ENCODE results near the gene ELK4. TPM values are rescaled to one million over a fixed set of nuclear protein-coding genes. Genes with fewer than 3 reads are reported as not detected.

ELK4 gene, protein sequence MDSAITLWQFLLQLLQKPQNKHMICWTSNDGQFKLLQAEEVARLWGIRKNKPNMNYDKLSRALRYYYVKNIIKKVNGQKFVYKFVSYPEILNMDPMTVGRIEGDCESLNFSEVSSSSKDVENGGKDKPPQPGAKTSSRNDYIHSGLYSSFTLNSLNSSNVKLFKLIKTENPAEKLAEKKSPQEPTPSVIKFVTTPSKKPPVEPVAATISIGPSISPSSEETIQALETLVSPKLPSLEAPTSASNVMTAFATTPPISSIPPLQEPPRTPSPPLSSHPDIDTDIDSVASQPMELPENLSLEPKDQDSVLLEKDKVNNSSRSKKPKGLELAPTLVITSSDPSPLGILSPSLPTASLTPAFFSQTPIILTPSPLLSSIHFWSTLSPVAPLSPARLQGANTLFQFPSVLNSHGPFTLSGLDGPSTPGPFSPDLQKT
- 34.4 to 39.0 TPM (median 37.5 TPM) in 3 replicates for total RNA-seq (2021)
- percentile 95 among the genes with signal in this experiment for Bru-seq, nascent RNA
- long read RNA-seq, experiment 1, full-length matches to known transcripts: 26 of 77 reads
- long read RNA-seq, experiment 1, partial matches to known transcripts: 7 of 77 reads
- long read RNA-seq, experiment 1, other reads (novel, unspliced or antisense): 44 of 77 reads
- long read RNA-seq, experiment 2, full-length matches to known transcripts: 1 of 26 reads
- long read RNA-seq, experiment 2, partial matches to known transcripts: 5 of 26 reads
- long read RNA-seq, experiment 2, other reads (novel, unspliced or antisense): 20 of 26 reads
- long read RNA-seq, experiment 3, partial matches to known transcripts: 0 of 1 reads
- long read RNA-seq, experiment 3, other reads (novel, unspliced or antisense): 1 of 1 reads

DNA sequence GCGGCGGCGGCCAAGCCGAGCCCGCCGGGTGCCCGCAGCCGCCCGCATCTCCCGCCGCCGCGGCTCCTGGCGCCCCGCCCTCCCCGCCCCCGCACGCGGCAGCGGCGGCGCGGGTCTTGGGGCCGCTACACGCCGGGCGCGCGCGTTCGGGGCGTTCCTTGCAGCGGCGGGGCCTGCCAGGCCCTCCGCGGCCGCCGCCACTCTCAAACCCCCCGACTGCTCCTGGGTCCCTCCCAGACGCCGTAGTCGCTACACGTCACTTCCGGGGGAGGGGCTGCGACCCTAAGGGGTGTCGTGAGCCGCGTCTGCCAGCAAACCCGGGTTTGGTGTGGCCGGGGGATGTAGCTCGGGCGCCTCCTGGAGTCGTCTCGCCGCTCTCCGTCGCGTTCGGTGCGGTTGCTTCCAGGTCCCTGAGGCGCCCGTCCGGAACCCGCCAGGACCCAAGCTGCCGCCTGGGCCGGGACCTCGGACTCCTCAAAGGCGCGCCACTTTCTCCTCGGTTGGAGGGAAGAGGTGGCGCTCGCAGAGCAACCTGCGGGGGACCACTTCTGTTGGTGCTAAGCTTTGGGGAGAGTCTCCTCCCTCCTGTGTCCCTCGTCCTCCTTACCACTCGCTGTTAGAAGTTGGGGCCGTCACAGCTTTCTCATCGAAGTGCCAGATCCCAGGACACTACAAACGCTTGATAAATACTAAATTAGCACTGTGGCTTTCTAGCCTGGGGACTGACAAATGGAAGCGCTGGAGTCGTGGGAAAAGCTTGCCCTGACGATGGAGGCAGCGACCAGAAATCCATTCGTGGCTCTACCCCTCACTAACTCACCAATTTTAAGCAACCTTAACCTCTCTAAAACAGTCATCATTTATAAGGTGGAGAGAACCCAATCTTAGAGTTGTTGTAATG is at the start of gene ELK4:
ELK4 (minus strand) TSS at position 244 of the 901 bp plus-strand sequence. CDS start 8,129 bp downstream, outside the sequence.
- DNase-seq (ENCODE audit: low spot score): peak; percentile 99
- H3K27ac Mint-ChIP-seq: peak within 1 kb of the TSS; percentile 100
- peak; percentile 89 for ATAC-seq
- H3K27me3 Mint-ChIP-seq (ENCODE audit: low read depth): no peaks in the 10 kb centered on the region
- no peaks in the 10 kb centered on the region for H3K36me3 Mint-ChIP-seq
- H3K4me3 Mint-ChIP-seq: peak within 1 kb of the TSS; percentile 96
- ChIA-PET CTCF (interaction anchor here (0.6 to 3.1 kb wide), 20 partner anchors 8 to 108 kb away, joined by 3 to 76 read pairs (median 5); partner anchors contain the start of gene SLC45A3), POLR2A (interaction anchor here (0.6 to 1.8 kb wide), 10 partner anchors 26 to 131 kb away, joined by 3 to 17 read pairs (median 4); no protein-coding TSS in a partner anchor)
- no peaks in the 10 kb centered on the region for H3K9me3 Mint-ChIP-seq
- peaks cover 25% of the 10 kb centered on the region for H3K4me1 Mint-ChIP-seq
- TF ChIP-seq SP1 (CRISPR knock-in tag; conservative IDR thresholded peaks at IDR 0.05) (peak; percentile 94), JAZF1 (CRISPR knock-in tag; IDR thresholded peaks at IDR 0.05) (no peak), ZNF423 (CRISPR knock-in tag; IDR thresholded peaks at IDR 0.05) (peak; percentile 50; the same call in 1 of the 2 replicates), ETV6 (CRISPR knock-in tag; IDR thresholded peaks at IDR 0.05) (peak; percentile 86; the same call in 1 of the 2 replicates), CREM (CRISPR knock-in tag; IDR thresholded peaks at IDR 0.05) (peak; percentile 95), ZNF232 (CRISPR knock-in tag; IDR thresholded peaks at IDR 0.05) (peak; percentile 48; the same call in 1 of the 2 replicates), NFYB (CRISPR knock-in tag; conservative IDR thresholded peaks at IDR 0.05; ENCODE audit: low read depth) (no peak), ZNF416 (CRISPR knock-in tag; IDR thresholded peaks at IDR 0.05) (no peak), ZNF121 (CRISPR knock-in tag; IDR thresholded peaks at IDR 0.05) (no peak), GABPB1 (CRISPR knock-in tag; IDR thresholded peaks at IDR 0.05) (peak; percentile 92), SMAD3 (CRISPR knock-in tag; IDR thresholded peaks at IDR 0.05; ENCODE audit: borderline replicate concordance) (peak; percentile 78; the same call in 1 of the 2 replicates), FOXK1 (CRISPR knock-in tag; IDR thresholded peaks at IDR 0.05) (peak; percentile 69), ZNF671 (CRISPR knock-in tag; IDR thresholded peaks at IDR 0.05) (0 out of 2 replicates have a peak, but pooled peaks have one; percentile 54), EMX1 (CRISPR knock-in tag; IDR thresholded peaks at IDR 0.05) (no peak)
- TF ChIP-seq, protein P1, sequence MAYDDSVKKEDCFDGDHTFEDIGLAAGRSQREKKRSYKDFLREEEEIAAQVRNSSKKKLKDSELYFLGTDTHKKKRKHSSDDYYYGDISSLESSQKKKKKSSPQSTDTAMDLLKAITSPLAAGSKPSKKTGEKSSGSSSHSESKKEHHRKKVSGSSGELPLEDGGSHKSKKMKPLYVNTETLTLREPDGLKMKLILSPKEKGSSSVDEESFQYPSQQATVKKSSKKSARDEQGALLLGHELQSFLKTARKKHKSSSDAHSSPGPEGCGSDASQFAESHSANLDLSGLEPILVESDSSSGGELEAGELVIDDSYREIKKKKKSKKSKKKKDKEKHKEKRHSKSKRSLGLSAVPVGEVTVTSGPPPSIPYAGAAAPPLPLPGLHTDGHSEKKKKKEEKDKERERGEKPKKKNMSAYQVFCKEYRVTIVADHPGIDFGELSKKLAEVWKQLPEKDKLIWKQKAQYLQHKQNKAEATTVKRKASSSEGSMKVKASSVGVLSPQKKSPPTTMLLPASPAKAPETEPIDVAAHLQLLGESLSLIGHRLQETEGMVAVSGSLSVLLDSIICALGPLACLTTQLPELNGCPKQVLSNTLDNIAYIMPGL (CRISPR knock-in tag; IDR thresholded peaks at IDR 0.05): peak; percentile 77; the same call in 1 of the 2 replicates
- TF ChIP-seq, protein P2, sequence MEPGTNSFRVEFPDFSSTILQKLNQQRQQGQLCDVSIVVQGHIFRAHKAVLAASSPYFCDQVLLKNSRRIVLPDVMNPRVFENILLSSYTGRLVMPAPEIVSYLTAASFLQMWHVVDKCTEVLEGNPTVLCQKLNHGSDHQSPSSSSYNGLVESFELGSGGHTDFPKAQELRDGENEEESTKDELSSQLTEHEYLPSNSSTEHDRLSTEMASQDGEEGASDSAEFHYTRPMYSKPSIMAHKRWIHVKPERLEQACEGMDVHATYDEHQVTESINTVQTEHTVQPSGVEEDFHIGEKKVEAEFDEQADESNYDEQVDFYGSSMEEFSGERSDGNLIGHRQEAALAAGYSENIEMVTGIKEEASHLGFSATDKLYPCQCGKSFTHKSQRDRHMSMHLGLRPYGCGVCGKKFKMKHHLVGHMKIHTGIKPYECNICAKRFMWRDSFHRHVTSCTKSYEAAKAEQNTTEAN (CRISPR knock-in tag; IDR thresholded peaks at IDR 0.05): no peak
- TF ChIP-seq, protein P3, sequence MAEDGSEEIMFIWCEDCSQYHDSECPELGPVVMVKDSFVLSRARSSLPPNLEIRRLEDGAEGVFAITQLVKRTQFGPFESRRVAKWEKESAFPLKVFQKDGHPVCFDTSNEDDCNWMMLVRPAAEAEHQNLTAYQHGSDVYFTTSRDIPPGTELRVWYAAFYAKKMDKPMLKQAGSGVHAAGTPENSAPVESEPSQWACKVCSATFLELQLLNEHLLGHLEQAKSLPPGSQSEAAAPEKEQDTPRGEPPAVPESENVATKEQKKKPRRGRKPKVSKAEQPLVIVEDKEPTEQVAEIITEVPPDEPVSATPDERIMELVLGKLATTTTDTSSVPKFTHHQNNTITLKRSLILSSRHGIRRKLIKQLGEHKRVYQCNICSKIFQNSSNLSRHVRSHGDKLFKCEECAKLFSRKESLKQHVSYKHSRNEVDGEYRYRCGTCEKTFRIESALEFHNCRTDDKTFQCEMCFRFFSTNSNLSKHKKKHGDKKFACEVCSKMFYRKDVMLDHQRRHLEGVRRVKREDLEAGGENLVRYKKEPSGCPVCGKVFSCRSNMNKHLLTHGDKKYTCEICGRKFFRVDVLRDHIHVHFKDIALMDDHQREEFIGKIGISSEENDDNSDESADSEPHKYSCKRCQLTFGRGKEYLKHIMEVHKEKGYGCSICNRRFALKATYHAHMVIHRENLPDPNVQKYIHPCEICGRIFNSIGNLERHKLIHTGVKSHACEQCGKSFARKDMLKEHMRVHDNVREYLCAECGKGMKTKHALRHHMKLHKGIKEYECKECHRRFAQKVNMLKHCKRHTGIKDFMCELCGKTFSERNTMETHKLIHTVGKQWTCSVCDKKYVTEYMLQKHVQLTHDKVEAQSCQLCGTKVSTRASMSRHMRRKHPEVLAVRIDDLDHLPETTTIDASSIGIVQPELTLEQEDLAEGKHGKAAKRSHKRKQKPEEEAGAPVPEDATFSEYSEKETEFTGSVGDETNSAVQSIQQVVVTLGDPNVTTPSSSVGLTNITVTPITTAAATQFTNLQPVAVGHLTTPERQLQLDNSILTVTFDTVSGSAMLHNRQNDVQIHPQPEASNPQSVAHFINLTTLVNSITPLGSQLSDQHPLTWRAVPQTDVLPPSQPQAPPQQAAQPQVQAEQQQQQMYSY (CRISPR knock-in tag; IDR thresholded peaks at IDR 0.05): peak; percentile 84
- TF ChIP-seq, protein P4, sequence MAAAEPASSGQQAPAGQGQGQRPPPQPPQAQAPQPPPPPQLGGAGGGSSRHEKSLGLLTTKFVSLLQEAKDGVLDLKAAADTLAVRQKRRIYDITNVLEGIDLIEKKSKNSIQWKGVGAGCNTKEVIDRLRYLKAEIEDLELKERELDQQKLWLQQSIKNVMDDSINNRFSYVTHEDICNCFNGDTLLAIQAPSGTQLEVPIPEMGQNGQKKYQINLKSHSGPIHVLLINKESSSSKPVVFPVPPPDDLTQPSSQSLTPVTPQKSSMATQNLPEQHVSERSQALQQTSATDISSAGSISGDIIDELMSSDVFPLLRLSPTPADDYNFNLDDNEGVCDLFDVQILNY (CRISPR knock-in tag; IDR thresholded peaks at IDR 0.05): peak; percentile 38; the same call in 1 of the 2 replicates
- TF ChIP-seq, protein P5, sequence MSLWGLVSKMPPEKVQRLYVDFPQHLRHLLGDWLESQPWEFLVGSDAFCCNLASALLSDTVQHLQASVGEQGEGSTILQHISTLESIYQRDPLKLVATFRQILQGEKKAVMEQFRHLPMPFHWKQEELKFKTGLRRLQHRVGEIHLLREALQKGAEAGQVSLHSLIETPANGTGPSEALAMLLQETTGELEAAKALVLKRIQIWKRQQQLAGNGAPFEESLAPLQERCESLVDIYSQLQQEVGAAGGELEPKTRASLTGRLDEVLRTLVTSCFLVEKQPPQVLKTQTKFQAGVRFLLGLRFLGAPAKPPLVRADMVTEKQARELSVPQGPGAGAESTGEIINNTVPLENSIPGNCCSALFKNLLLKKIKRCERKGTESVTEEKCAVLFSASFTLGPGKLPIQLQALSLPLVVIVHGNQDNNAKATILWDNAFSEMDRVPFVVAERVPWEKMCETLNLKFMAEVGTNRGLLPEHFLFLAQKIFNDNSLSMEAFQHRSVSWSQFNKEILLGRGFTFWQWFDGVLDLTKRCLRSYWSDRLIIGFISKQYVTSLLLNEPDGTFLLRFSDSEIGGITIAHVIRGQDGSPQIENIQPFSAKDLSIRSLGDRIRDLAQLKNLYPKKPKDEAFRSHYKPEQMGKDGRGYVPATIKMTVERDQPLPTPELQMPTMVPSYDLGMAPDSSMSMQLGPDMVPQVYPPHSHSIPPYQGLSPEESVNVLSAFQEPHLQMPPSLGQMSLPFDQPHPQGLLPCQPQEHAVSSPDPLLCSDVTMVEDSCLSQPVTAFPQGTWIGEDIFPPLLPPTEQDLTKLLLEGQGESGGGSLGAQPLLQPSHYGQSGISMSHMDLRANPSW (CRISPR knock-in tag; conservative IDR thresholded peaks at IDR 0.05; ENCODE audit: low read depth): no peak
- TF ChIP-seq, protein P6, sequence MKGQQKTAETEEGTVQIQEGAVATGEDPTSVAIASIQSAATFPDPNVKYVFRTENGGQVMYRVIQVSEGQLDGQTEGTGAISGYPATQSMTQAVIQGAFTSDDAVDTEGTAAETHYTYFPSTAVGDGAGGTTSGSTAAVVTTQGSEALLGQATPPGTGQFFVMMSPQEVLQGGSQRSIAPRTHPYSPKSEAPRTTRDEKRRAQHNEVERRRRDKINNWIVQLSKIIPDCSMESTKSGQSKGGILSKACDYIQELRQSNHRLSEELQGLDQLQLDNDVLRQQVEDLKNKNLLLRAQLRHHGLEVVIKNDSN (CRISPR knock-in tag; IDR thresholded peaks at IDR 0.05): 0 out of 2 replicates have a peak, but pooled peaks have one; percentile 30
- TF ChIP-seq, protein P7, sequence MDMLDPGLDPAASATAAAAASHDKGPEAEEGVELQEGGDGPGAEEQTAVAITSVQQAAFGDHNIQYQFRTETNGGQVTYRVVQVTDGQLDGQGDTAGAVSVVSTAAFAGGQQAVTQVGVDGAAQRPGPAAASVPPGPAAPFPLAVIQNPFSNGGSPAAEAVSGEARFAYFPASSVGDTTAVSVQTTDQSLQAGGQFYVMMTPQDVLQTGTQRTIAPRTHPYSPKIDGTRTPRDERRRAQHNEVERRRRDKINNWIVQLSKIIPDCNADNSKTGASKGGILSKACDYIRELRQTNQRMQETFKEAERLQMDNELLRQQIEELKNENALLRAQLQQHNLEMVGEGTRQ (CRISPR knock-in tag; IDR thresholded peaks at IDR 0.05): no peak

Data from WTC11 (cell line).